Glomerular visceral epithelial cell (primary cell): ENCODE data around the gene MYO18A.
A peak's percentile ranks its signal among the peaks of the same experiment; 100 is the strongest.
"Not testable (repeated sequence)": the region's sequence is repeated elsewhere in the genome, so short reads cannot be mapped to it uniquely, and the experiment has no call there.

ENCODE experiments used
- DNase-seq: peaks from one replicate; pipeline ENCODE4 v3.0.0-alpha.2; 2016; ENCODE audit errors: extremely low spot score

MYO18A gene

GRCh38 chr17:29194669-29195068, 14.5 kb upstream of the MYO18A start:
- DNase-seq: no peak

GRCh38 chr17:29193146-29193545, 12.9 kb upstream of the MYO18A start:
- no peak for DNase-seq

GRCh38 chr17:29190592-29191207, 10.5 kb upstream of the MYO18A start:
- no peak for DNase-seq

GRCh38 chr17:29190039-29190438, 9.8 kb upstream of the MYO18A start:
- no peak for DNase-seq

- DNase-seq: no peak
Measured at GRCh38 chr17:29189355-29189754, 9.2 kb upstream of the MYO18A start.

- no peak for DNase-seq
Measured at GRCh38 chr17:29181226-29181625, 1.0 kb upstream of the MYO18A start.

GRCh38 chr17:29180788-29181160, 576 bp upstream of the MYO18A start:
- DNase-seq: no peak

- peak; percentile 56 for DNase-seq
Measured at GRCh38 chr17:29179232-29180033, 765 bp downstream of the MYO18A start.

- no peak for DNase-seq
Measured at GRCh38 chr17:29178750-29179231, 1.4 kb downstream of the MYO18A start.

GRCh38 chr17:29177871-29178749, 2.1 kb downstream of the MYO18A start:
- DNase-seq: no peak

- DNase-seq: no peak
Measured at GRCh38 chr17:29177541-29177870, 2.7 kb downstream of the MYO18A start.

GRCh38 chr17:29176558-29177351, 3.4 kb downstream of the MYO18A start:
- DNase-seq: peak; percentile 57

GRCh38 chr17:29175349-29175748, 4.8 kb downstream of the MYO18A start:
- DNase-seq: no peak

GRCh38 chr17:29172589-29172988, 7.6 kb downstream of the MYO18A start:
- no peak for DNase-seq

GRCh38 chr17:29170682-29171081, 9.5 kb downstream of the MYO18A start:
- no peak for DNase-seq

- DNase-seq: no peak
Measured at GRCh38 chr17:29169806-29170591, 10.2 kb downstream of the MYO18A start.

GRCh38 chr17:29168759-29169126, 11.5 kb downstream of the MYO18A start:
- DNase-seq: not testable (repeated sequence)

GRCh38 chr17:29168079-29168758, 12.0 kb downstream of the MYO18A start:
- no peak for DNase-seq

- DNase-seq: no peak
Measured at GRCh38 chr17:29167393-29168078, 12.7 kb downstream of the MYO18A start.

GRCh38 chr17:29166507-29166887, 13.7 kb downstream of the MYO18A start:
- DNase-seq: no peak
